HUES64 (cell line): Measurements from ENCODE around the gene IFNGR1.

ENCODE experiments used
- H3K27ac ChIP-seq: 2 replicates; pipeline ENCODE4 v1.7.0; 2013; ENCODE audit warnings: low read depth, low read length, inconsistent platforms
- H3K27me3 ChIP-seq: 2 replicates; pipeline ENCODE4 v1.6.1; 2013; ENCODE audit warnings: mild to moderate bottlenecking, low read length; ENCODE audit not compliant: insufficient read depth
- H3K36me3 ChIP-seq: 2 replicates; pipeline ENCODE4 v1.6.1; 2013; ENCODE audit warnings: mild to moderate bottlenecking, low read length; ENCODE audit not compliant: insufficient read depth
- H3K4me1 ChIP-seq: 2 replicates; pipeline ENCODE4 v1.6.1; 2013; ENCODE audit warnings: mild to moderate bottlenecking, low read length, moderate library complexity; ENCODE audit not compliant: insufficient read depth
- H3K4me3 ChIP-seq: 2 replicates; pipeline ENCODE4 v1.5.1; 2013; ENCODE audit warnings: mild to moderate bottlenecking, low read length, moderate library complexity
- H3K9ac ChIP-seq: 2 replicates; pipeline ENCODE4 v1.6.1; 2013; ENCODE audit warnings: mild to moderate bottlenecking, low read depth, low read length
- H3K9me3 ChIP-seq: 2 replicates; pipeline ENCODE4 v1.6.1; 2013; ENCODE audit warnings: low read depth, low read length; ENCODE audit not compliant: insufficient read depth
- WGBS: fragments of 150-250, 120-280 bp; methylation state at CpG from one replicate; pipeline ENCODE4 v1.1.7; 2013; ENCODE audit warnings: missing lambda C conversion rate; 5-methylcytosine and 5-hydroxymethylcytosine counted together

IFNGR1 gene

GRCh38 chr6:137162692-137163306 is 56.4 kb downstream of the IFNGR1 start:
- no peaks in the 10 kb centered on the region for H3K4me1 ChIP-seq
- H3K36me3 ChIP-seq, result 0 out of 2 replicates have a peak, but pooled peaks cover 3% of the 10 kb centered on the region
- no peak overlapping the region for H3K27ac ChIP-seq
- H3K27me3 ChIP-seq, result no peaks in the 10 kb centered on the region
- 94% methylated on average over 3 of the region's 3 CpGs for WGBS
- H3K9me3 ChIP-seq, result peaks cover 47% of the 10 kb centered on the region
- H3K4me3 ChIP-seq, result no peak overlapping the region
- H3K9ac ChIP-seq, result no peak overlapping the region

DNA sequence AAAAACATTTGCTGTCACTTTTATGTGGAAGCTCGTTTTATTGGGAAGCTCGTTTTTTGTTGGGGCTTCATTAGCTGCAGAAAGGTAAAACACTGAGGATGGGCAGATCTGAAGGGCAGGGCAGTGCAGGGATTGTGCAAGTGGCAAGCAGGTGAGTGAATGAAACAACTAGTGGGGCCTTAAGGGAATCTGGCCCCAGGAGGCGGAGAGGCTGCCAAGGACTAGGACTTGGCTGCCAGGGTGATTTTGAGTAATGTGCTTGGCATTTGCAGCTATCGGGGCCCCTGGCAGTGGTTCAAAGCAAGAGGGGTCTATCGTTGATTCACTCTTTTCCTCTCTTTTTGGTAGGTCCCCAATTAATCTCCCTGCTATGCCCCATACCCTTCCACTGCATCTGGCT is 57.2 kb downstream of the IFNGR1 start:
- Histone ChIP-seq H3K9ac (no peak overlapping the region), H3K27ac (no peak overlapping the region), H3K4me1 (no peaks in the 10 kb centered on the region), H3K9me3 (peaks cover 47% of the 10 kb centered on the region), H3K36me3 (0 out of 2 replicates have a peak, but pooled peaks cover 3% of the 10 kb centered on the region), H3K4me3 (no peak overlapping the region), H3K27me3 (no peaks in the 10 kb centered on the region)
- WGBS, result 92% methylated on average over 5 of the region's 5 CpGs

DNA sequence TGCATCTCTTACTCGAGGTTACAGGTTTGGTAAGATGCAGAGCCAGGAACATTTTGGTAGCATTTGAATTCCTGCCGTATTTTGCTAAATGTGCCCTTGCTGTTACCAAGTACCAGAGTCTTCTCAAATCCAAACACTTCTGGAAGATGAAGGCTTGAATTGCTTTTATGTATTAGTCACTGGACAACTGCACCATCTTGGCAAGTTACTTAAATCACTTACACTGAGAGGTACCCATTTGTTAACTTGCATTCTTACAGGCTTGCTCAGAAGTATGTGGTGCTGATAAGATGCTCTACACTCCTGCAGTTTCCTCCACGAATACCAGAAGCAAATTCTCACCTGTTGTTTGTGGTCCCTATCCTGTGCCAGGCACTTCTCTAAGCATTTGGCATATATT is 58.4 kb downstream of the IFNGR1 start:
- Histone ChIP-seq H3K4me3 (no peak overlapping the region), H3K27ac (no peak overlapping the region), H3K9me3 (peaks cover 40% of the 10 kb centered on the region), H3K27me3 (no peaks in the 10 kb centered on the region), H3K36me3 (0 out of 2 replicates have a peak, but pooled peaks cover 3% of the 10 kb centered on the region), H3K4me1 (no peaks in the 10 kb centered on the region), H3K9ac (no peak overlapping the region)
- 88% methylated on average over 2 of the region's 3 CpGs for WGBS

GRCh38 chr6:137159912-137160311 is 59.3 kb downstream of the IFNGR1 start:
- H3K36me3 ChIP-seq, result 0 out of 2 replicates have a peak, but pooled peaks cover 3% of the 10 kb centered on the region
- no peak overlapping the region for H3K27ac ChIP-seq

DNA sequence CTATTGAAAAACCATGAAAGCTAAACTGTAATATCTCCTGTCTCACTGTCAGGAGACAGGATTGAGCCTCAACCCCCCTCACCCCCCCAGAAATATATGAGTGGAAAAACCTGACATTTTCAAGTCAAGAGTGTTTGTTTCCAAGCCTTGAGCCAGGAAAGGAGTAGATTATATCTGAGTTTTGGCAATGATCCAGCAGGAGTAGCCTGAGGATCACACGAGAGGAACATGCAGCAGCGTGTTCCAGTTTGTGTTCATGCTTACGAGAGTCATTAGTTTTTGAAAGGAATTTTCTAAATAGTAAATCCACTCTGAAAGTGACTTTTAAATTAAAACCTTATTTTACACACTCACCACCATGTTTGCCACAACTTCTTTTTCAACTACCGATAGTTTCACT is 61.6 kb downstream of the IFNGR1 start:
- peaks cover 12% of the 10 kb centered on the region for H3K9me3 ChIP-seq
- H3K27ac ChIP-seq, result no peak overlapping the region
- no peak overlapping the region for H3K4me3 ChIP-seq
- WGBS, result 92% methylated on average over 4 of the region's 4 CpGs
- no peaks in the 10 kb centered on the region for H3K4me1 ChIP-seq
- H3K36me3 ChIP-seq, result no peaks in the 10 kb centered on the region
- no peaks in the 10 kb centered on the region for H3K27me3 ChIP-seq
- no peak overlapping the region for H3K9ac ChIP-seq

More at GRCh38 chr6:137159912-137160311, 59.3 kb downstream of the IFNGR1 start:
- no peak overlapping the region for H3K9ac ChIP-seq
- no peaks in the 10 kb centered on the region for H3K4me1 ChIP-seq
- no peak overlapping the region for H3K4me3 ChIP-seq
- no peaks in the 10 kb centered on the region for H3K27me3 ChIP-seq
- H3K9me3 ChIP-seq, result peaks cover 35% of the 10 kb centered on the region

- Histone ChIP-seq H3K9ac (no peak overlapping the region), H3K27ac (no peak overlapping the region), H3K4me1 (no peaks in the 10 kb centered on the region), H3K9me3 (peaks cover 10% of the 10 kb centered on the region), H3K27me3 (no peaks in the 10 kb centered on the region), H3K36me3 (no peaks in the 10 kb centered on the region), H3K4me3 (no peak overlapping the region)
- WGBS, result 92% methylated on average over 1 of the region's 1 CpG
Measured at GRCh38 chr6:137156650-137157049, 62.5 kb downstream of the IFNGR1 start.

GRCh38 chr6:137155830-137156229 is 63.4 kb downstream of the IFNGR1 start:
- no peak overlapping the region for H3K9ac ChIP-seq
- no peak overlapping the region for H3K4me3 ChIP-seq
- no peaks in the 10 kb centered on the region for H3K36me3 ChIP-seq
- H3K27me3 ChIP-seq, result no peaks in the 10 kb centered on the region
- H3K27ac ChIP-seq, result no peak overlapping the region
- peaks cover 13% of the 10 kb centered on the region for H3K9me3 ChIP-seq
- 99% methylated on average over 2 of the region's 2 CpGs for WGBS
- H3K4me1 ChIP-seq, result no peaks in the 10 kb centered on the region

- WGBS, result 83% methylated on average over 2 of the region's 3 CpGs
- Histone ChIP-seq H3K4me3 (no peak overlapping the region), H3K9me3 (peaks cover 13% of the 10 kb centered on the region), H3K36me3 (no peaks in the 10 kb centered on the region), H3K27ac (no peak overlapping the region), H3K9ac (no peak overlapping the region), H3K27me3 (no peaks in the 10 kb centered on the region), H3K4me1 (no peaks in the 10 kb centered on the region)
Measured at GRCh38 chr6:137150072-137150471, 69.1 kb downstream of the IFNGR1 start.

DNA sequence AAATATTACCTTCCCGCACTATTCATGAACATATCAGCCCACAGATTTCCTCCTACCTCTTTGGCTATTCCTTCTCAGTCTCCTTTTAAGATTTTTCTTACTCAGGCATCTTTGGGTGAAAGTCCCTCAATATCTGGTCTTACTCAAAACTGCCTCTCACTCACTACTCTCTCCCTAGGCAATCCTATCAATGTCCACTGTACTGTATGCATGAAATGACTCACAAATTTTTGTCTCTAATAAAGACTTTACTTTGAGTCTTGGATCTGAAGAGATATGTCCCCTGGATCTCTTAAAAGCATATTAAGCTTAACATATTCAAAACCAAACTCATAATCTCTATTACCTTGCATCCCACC is 70.2 kb downstream of the IFNGR1 start:
- H3K9ac ChIP-seq, result no peak overlapping the region
- H3K27ac ChIP-seq, result no peak overlapping the region
- no peaks in the 10 kb centered on the region for H3K36me3 ChIP-seq
- 92% methylated on average over 1 of the region's 1 CpG for WGBS
- H3K4me3 ChIP-seq, result no peak overlapping the region
- H3K4me1 ChIP-seq, result no peaks in the 10 kb centered on the region
- no peaks in the 10 kb centered on the region for H3K27me3 ChIP-seq
- H3K9me3 ChIP-seq, result peaks cover 13% of the 10 kb centered on the region

DNA sequence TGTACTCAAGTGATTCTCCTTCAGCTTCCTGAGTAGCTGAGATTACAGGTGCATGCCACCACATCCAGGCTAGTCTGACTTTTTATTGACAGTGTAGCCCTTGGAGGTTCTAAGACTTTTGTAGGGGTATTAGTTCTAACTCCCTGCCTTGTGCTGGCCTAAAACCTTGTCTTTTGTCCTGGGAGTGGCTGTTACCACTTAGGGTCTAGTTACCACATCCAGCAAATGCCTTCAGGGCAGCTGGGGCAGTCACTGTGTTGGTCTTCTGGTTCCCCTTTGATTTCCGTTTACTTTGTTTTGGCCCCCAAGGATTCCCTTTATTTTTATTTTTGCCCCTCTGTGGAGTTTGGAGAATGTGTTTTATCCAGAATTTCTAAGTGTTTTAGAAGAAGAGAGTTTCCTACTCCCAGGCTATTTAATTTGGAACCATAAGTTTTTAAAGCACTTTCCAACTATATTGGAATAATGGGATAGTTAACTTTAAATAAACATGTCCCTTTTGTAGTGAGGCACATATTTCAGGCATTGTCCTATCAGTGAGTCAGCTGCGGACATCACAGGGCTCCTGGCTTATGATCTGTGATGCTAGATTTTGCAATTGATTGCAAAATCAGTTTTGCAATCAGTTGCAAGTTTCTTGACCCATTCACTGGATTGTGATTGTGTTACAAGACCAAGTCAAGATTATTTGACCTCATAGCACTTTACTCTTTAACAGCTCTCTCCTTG is 70.7 kb downstream of the IFNGR1 start:
- H3K27me3 ChIP-seq, result no peaks in the 10 kb centered on the region
- peaks cover 13% of the 10 kb centered on the region for H3K9me3 ChIP-seq
- H3K4me1 ChIP-seq, result no peaks in the 10 kb centered on the region
- no peak overlapping the region for H3K9ac ChIP-seq
- 97% methylated on average over 2 of the region's 2 CpGs for WGBS
- H3K27ac ChIP-seq, result no peak overlapping the region
- no peak overlapping the region for H3K4me3 ChIP-seq
- H3K36me3 ChIP-seq, result no peaks in the 10 kb centered on the region
